ENCODE data around the gene SRPRA.
A peak's percentile ranks its signal among the peaks of the same experiment; 100 is the strongest.
"Not testable (repeated sequence)": the region's sequence is repeated elsewhere in the genome, so short reads cannot be mapped to it uniquely, and the experiment has no call there.

Gene SRPRA

GRCh38 chr11:126268708-126269579 lies at the start of gene SRPRA, which contains the start of gene FOXRED1:
TSS of gene SRPRA (minus strand) at chr11:126268895. CDS start at chr11:126268804, 91 bp downstream.
TSS of gene FOXRED1 (plus strand) at chr11:126269154. CDS start at chr11:126269207, 53 bp downstream.
- DNase-seq (ENCODE audit: low spot score), result peak; percentile 99

GRCh38 chr11:126317756-126318573 lies 49.3 kb upstream of the SRPRA start:
- DNase-seq (ENCODE audit: low spot score), result no peak

GRCh38 chr11:126317432-126317755 lies 48.7 kb upstream of the SRPRA start:
- no peak for DNase-seq (ENCODE audit: low spot score)

GRCh38 chr11:126313826-126314225 lies 45.1 kb upstream of the SRPRA start:
- DNase-seq (ENCODE audit: low spot score), result no peak

- DNase-seq (ENCODE audit: low spot score), result no peak
Observed at GRCh38 chr11:126312961-126313360, 44.3 kb upstream of the SRPRA start.

GRCh38 chr11:126311401-126312291 lies 43.0 kb upstream of the SRPRA start:
- DNase-seq (ENCODE audit: low spot score), result no peak

GRCh38 chr11:126310992-126311310 lies 42.3 kb upstream of the SRPRA start:
- DNase-seq (ENCODE audit: low spot score), result no peak

GRCh38 chr11:126310200-126310991 lies 41.7 kb upstream of the SRPRA start:
- peak; percentile 80 for DNase-seq (ENCODE audit: low spot score)

- not testable (repeated sequence) for DNase-seq (ENCODE audit: low spot score)
Observed at GRCh38 chr11:126308771-126309170, 40.1 kb upstream of the SRPRA start.

GRCh38 chr11:126308271-126308671 lies 39.6 kb upstream of the SRPRA start:
- no peak for DNase-seq (ENCODE audit: low spot score)

- DNase-seq (ENCODE audit: low spot score), result peak; percentile 21
Observed at GRCh38 chr11:126307706-126308105, 39.0 kb upstream of the SRPRA start.

- DNase-seq (ENCODE audit: low spot score), result no peak
Observed at GRCh38 chr11:126305699-126306098, 37.0 kb upstream of the SRPRA start.

GRCh38 chr11:126304457-126305075 lies 35.9 kb upstream of the SRPRA start:
- DNase-seq (ENCODE audit: low spot score), result peak; percentile 16

GRCh38 chr11:126303623-126304456 lies 35.1 kb upstream of the SRPRA start, which contains the start of gene DCPS:
TSS of gene DCPS (plus strand) at chr11:126304060. CDS start at chr11:126304081, 21 bp downstream.
- DNase-seq (ENCODE audit: low spot score), result peak; percentile 82

- DNase-seq (ENCODE audit: low spot score), result no peak
Observed at GRCh38 chr11:126297004-126297403, 28.3 kb upstream of the SRPRA start.

- DNase-seq (ENCODE audit: low spot score), result no peak
Observed at GRCh38 chr11:126293726-126294125, 25.0 kb upstream of the SRPRA start.

GRCh38 chr11:126290887-126291286 lies 22.2 kb upstream of the SRPRA start:
- no peak for DNase-seq (ENCODE audit: low spot score)

GRCh38 chr11:126288237-126288636 lies 19.5 kb upstream of the SRPRA start:
- no peak for DNase-seq (ENCODE audit: low spot score)

GRCh38 chr11:126284829-126285228 lies 16.1 kb upstream of the SRPRA start:
- peak; percentile 52 for DNase-seq (ENCODE audit: low spot score)
